Psoas muscle (tissue), 8 donors: ENCODE measurements around the gene PAX2. TPM values are rescaled to one million over a fixed set of nuclear protein-coding genes. Genes with fewer than 3 reads are reported as not detected.
"Not testable (repeated sequence)": the region's sequence is repeated elsewhere in the genome, so short reads cannot be mapped to it uniquely, and the experiment has no call there.

Experiments
- ATAC-seq, 4 donors: fragments of 200-7000 bp; cut with Tn5 transposase; one replicate each; pipeline ENCODE4 v1.9.1; 2020; ENCODE audit warnings: moderate library complexity in 3 of 4, mild to moderate bottlenecking in 2 of 4
- DNase-seq, 2 donors: peaks; one replicate each; pipeline ENCODE4 v3.0.0-alpha.2; 2020
- H3K27ac ChIP-seq: fragments of 200-600 bp; one replicate; pipeline ENCODE4 v1.8.0; 2022
- H3K27me3 ChIP-seq, 3 donors: fragments of 200-600 bp in 1 of 3; one replicate each; pipeline versions ENCODE4 v1.6.1 to v1.8.0; 2013 to 2022; ENCODE audit warnings: low read length in 2 of 3, mild to moderate bottlenecking in 2 of 3, moderate library complexity in 1 of 3; ENCODE audit not compliant: insufficient read depth in 3 of 3
- H3K36me3 ChIP-seq, 2 donors: fragments of 200-600 bp in 1 of 2; one replicate each; pipeline versions ENCODE4 v1.6.1 to v1.8.0; 2013 to 2022; ENCODE audit warnings: low read depth in 1 of 2, mild to moderate bottlenecking in 1 of 2, moderate library complexity in 1 of 2; ENCODE audit not compliant: insufficient read depth in 1 of 2
- H3K4me1 ChIP-seq: fragments of 200-600 bp; one replicate; pipeline ENCODE4 v1.8.0; 2022
- H3K4me3 ChIP-seq: fragments of 200-600 bp; one replicate; pipeline ENCODE4 v1.8.0; 2022; ENCODE audit warnings: mild to moderate bottlenecking
- H3K9me3 ChIP-seq: fragments of 200-600 bp; one replicate; pipeline ENCODE4 v1.8.0; 2022
- CTCF ChIP-seq: fragments of 200-600 bp; IDR thresholded peaks from one replicate; pipeline ENCODE4 v1.8.0; 2022; ENCODE audit warnings: antibody characterized with exemption
- WGBS, 3 donors: extraction: QIAGEN DNeasy Blood & Tissue Kit; methylation state at CpG; one replicate each; pipeline versions ENCODE4 v1.1.6 to v1.1.7; 2013; 5-methylcytosine and 5-hydroxymethylcytosine counted together
- intact Hi-C, 2 donors: fragments of 100-400 bp; cut with DNase I; formaldehyde crosslinking; loops; one replicate each; pipeline versions ENCODE4 v1.11.0 to v1.14.2; 2022
- long read RNA-seq, 2 donors: library from polyadenylated mRNA; unstranded; transcript quantifications; one replicate each; pipeline ENCODE4 v2.0.0, GENCODE V29; 2021
- polyA plus RNA-seq, 3 donors: library from polyadenylated mRNA; stranded (reverse); fragments of 200-250 nt; gene quantifications; one replicate each; pipeline ENCODE4 v1.2.3, GENCODE V29; 2013
- total RNA-seq, 4 donors: library from RNA; stranded (reverse); fragmentation: NEBNext Ultra II Directional in 2 of 4; extraction: Animal tissue kit (Norgen Biotek cat#: 25700) in 2 of 4; gene quantifications; one replicate each; pipeline versions ENCODE4 v1.2.1 to v1.2.4, GENCODE V29; 2021 to 2023
- donor health status: healthy with polysubstance abuse.
- donor health status: DM: no; HTN: no; CAD: no; lungs with moderate emphysema.
- donor health status: Bipolar disorder and iron deficiency.
- donor health status: healthy.
- donor health status: DM: yes; HTN: yes; CAD: no.
- donor health status: DM: no; HTN: no; CAD: no.
- donor health status: DM: no; HTN: no; CAD: no.
- donor health status: DM: yes; HTN: yes; CAD: no.

Gene PAX2
- total RNA-seq, result not detected
- not detected for polyA plus RNA-seq
- long read RNA-seq, donor 1, result 0 reads
- long read RNA-seq, donor 2, result 0 reads

GRCh38 chr10:100744987-100745881, at the start of gene PAX2:
PAX2 (plus strand) TSS chr10:100745582; CDS start chr10:100746261, 679 bp downstream.
- Histone ChIP-seq H3K27ac (no peak within 1 kb of the TSS), H3K27me3 (peaks cover 3 to 99% (median 70%) of the 10 kb centered on the region in 3 donors), H3K4me1 (peaks cover 20% of the 10 kb centered on the region), H3K9me3 (no peaks in the 10 kb centered on the region), H3K4me3 (peak within 1 kb of the TSS; percentile 58), H3K36me3 (no peaks in the 10 kb centered on the region)
- no peak for TF ChIP-seq CTCF
- peak in 2 of 4 donors; percentile 31 to 51 for ATAC-seq
- WGBS, 3 donors, result 1% methylated on average over 45 to 75 of the region's 75 CpGs
- DNase-seq, result no peak
- intact Hi-C loops, result loop anchor here (5.0 to 10.0 kb wide), 2 partner anchors 180 to 183 kb away; no protein-coding TSS in a partner anchor

- Histone ChIP-seq H3K4me1 (no peaks in the 10 kb centered on the region), H3K27me3 (peaks cover 0 to 37% (median 3%) of the 10 kb centered on the region in 3 donors), H3K4me3 (no peak overlapping the region), H3K27ac (no peak overlapping the region), H3K9me3 (no peaks in the 10 kb centered on the region), H3K36me3 (no peaks in the 10 kb centered on the region)
- DNase-seq, result no peak
- intact Hi-C loops, result no loop called here
- TF ChIP-seq CTCF, result no peak
- ATAC-seq, result no peak
- WGBS, 3 donors, result 49 to 66% (median 54%) methylated on average over 2 of the region's 2 CpGs
Measured at GRCh38 chr10:100696477-100696901, 48.9 kb upstream of the PAX2 start.

- Histone ChIP-seq H3K4me3 (no peak overlapping the region), H3K4me1 (no peaks in the 10 kb centered on the region), H3K27me3 (peaks cover 0 to 37% (median 3%) of the 10 kb centered on the region in 3 donors), H3K27ac (no peak overlapping the region), H3K36me3 (no peaks in the 10 kb centered on the region), H3K9me3 (no peaks in the 10 kb centered on the region)
- DNase-seq (peak in 1 of 2 donors; percentile 34), ATAC-seq (no peak)
- no peak for TF ChIP-seq CTCF
- 57 to 74% (median 63%) methylated on average over 1 of the region's 1 CpG for WGBS, 3 donors
- intact Hi-C loops, result no loop called here
Measured at GRCh38 chr10:100697070-100697469, 48.3 kb upstream of the PAX2 start.

- H3K36me3 ChIP-seq, result no peaks in the 10 kb centered on the region
- H3K4me3 ChIP-seq, result no peak overlapping the region
- WGBS, 3 donors, result 63 to 70% (median 65%) methylated on average over 4 of the region's 4 CpGs
- intact Hi-C loops, result no loop called here
- H3K9me3 ChIP-seq, result no peaks in the 10 kb centered on the region
- no peaks in the 10 kb centered on the region for H3K4me1 ChIP-seq
- ATAC-seq (no peak), DNase-seq (no peak)
- H3K27ac ChIP-seq, result no peak overlapping the region
- TF ChIP-seq CTCF, result no peak
- peaks cover 0 to 37% (median 3%) of the 10 kb centered on the region in 3 donors for H3K27me3 ChIP-seq
Measured at GRCh38 chr10:100697631-100698030, 47.8 kb upstream of the PAX2 start.

GRCh38 chr10:100701704-100702103, 43.7 kb upstream of the PAX2 start:
- ATAC-seq, H3K4me3 ChIP-seq, intact Hi-C loops, DNase-seq, H3K4me1 ChIP-seq, H3K9me3 ChIP-seq, H3K36me3 ChIP-seq, H3K27ac ChIP-seq: not testable (repeated sequence)
- peaks cover 0 to 45% (median 6%) of the 10 kb centered on the region in 3 donors for H3K27me3 ChIP-seq
- 80 to 100% methylated on average over 1 of the region's 2 CpGs; no CpG with 5 or more reads in 1 of the 3 donors for WGBS, 3 donors
